Stimulated activated CD4-positive, alpha-beta T cell treated with anti-CD3 and anti-CD28 coated beads, Interleukin-2, amount 100 ng/mL, for 24 hours (primary cell): ENCODE measurements around the gene RAB9A.
"Not testable (repeated sequence)": the region's sequence is repeated elsewhere in the genome, so short reads cannot be mapped to it uniquely, and the experiment has no call there.

Experiments used
- DNase-seq, 2 donors: peaks; one replicate each; pipeline ENCODE4 v3.0.0-alpha.2; 2020

Gene RAB9A, protein sequence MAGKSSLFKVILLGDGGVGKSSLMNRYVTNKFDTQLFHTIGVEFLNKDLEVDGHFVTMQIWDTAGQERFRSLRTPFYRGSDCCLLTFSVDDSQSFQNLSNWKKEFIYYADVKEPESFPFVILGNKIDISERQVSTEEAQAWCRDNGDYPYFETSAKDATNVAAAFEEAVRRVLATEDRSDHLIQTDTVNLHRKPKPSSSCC

GRCh38 chrX:13688958-13689740, at the start of gene RAB9A:
TSS of gene RAB9A (plus strand) at chrX:13689128. CDS start at chrX:13708747, 19,619 bp downstream.
- peak; percentile 83 to 88 for DNase-seq

DNA sequence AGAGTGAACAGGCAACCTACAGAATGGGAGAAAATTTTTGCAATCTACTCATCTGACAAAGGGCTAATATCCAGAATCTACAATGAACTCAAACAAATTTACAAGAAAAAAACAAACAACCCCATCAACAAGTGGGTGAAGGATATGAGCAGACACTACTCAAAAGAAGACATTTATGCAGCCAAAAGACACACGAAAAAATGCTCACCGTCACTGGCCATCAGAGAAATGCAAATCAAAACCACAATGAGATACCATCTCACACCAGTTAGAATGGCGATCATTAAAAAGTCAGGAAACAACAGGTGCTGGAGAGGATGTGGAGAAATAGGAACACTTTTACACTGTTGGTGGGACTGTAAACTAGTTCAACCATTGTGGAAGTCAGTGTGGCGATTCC, 47.2 kb upstream of the RAB9A start:
- DNase-seq: not testable (repeated sequence)

DNA sequence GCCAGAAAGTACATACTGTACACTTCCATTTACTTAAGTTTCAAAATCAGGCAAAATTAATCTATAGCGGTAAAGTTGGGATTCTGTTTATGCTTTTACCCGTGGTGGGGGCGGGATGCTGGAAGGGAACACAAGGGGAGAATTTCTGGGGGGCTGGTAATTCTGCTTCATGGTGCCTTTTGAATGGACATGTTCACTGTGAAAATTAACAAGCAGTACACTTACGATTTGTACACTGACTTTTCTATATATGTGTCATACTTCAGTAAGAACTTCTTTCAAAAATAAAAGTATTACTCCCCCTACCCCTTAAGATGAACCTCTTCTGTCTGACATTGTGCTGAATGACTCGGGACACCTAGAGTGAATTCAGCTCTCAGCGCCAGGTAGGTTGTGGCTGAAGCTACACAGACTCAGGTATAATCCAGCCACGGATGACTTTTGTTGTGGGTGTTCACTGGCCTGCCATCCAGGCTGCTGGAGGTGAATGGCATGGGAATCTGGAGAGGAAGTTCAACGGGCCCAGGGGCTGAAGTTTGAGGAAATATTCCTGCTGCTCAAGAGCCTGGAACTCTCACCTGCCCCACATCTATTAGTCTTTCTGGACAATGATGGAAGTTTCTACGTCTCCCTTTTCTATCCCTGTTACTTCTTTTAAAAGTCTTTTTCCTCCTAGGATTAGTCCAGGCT, 43.3 kb upstream of the RAB9A start:
- no peak for DNase-seq

- peak; percentile 33 to 38 for DNase-seq
These were observed 42.8 kb upstream of the RAB9A start for GRCh38 chrX:13646154-13646549.

GRCh38 chrX:13647709-13648212, 41.2 kb upstream of the RAB9A start:
- DNase-seq: peak; percentile 64 to 67

DNA sequence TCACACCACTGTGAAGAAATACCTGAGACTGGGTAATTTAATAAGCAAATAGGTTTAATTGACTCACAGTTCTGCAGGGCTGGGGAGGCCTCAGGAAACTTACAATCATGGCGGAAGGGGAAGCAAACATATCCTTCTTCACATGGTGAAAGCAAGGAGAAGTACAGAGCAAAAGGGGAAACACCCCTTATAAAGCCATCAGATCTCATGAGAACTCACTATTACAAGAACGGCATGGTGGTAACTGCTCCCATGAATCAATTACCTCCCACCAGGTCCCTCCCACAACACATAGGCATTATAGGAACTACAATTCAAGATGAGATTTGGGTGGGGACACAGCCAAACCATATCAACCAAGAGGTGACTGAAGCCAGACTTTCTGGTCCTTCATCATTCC, 40.6 kb upstream of the RAB9A start:
- not testable (repeated sequence) for DNase-seq

- DNase-seq: no peak
These were observed 39.1 kb upstream of the RAB9A start for GRCh38 chrX:13649838-13650237.

DNA sequence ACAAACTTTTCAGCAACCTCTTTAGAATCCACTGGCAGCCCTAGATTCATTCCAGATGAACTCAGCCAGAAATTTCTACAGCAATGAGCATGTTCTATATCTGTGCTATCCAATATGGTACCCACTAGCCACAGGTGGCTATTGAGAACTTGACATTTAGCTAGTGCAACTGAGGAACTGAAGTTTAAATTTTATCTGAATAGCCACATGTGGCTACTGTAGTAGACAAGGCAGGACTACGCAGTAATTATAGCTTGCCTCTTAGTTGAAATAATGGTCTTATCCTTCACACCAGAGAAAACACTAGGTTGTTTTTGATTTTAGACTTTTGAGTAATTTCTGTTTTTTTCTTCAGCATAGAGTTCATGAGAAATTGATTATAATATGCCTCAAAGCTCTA, 38.6 kb upstream of the RAB9A start:
- no peak for DNase-seq

DNA sequence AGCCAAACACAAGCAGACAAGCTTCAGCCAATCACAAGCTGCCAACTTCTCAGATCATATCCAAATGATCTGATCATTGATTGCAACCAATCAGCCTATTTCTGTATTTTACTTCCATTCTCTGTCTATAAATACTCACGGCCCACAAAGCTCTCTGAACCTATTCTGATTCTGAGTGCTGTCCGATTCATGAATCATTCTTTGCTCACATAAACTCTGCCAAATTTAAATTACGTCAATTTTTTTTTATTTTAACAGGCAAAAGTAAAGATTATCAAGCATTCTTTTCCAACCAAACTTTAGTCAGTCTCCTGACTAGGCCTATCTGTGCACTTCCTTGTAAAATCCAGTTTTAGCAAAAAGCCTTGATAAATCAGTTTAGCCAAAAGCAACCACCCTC, 37.8 kb upstream of the RAB9A start:
- DNase-seq: no peak

GRCh38 chrX:13652287-13652793, 36.6 kb upstream of the RAB9A start:
- no peak for DNase-seq

DNA sequence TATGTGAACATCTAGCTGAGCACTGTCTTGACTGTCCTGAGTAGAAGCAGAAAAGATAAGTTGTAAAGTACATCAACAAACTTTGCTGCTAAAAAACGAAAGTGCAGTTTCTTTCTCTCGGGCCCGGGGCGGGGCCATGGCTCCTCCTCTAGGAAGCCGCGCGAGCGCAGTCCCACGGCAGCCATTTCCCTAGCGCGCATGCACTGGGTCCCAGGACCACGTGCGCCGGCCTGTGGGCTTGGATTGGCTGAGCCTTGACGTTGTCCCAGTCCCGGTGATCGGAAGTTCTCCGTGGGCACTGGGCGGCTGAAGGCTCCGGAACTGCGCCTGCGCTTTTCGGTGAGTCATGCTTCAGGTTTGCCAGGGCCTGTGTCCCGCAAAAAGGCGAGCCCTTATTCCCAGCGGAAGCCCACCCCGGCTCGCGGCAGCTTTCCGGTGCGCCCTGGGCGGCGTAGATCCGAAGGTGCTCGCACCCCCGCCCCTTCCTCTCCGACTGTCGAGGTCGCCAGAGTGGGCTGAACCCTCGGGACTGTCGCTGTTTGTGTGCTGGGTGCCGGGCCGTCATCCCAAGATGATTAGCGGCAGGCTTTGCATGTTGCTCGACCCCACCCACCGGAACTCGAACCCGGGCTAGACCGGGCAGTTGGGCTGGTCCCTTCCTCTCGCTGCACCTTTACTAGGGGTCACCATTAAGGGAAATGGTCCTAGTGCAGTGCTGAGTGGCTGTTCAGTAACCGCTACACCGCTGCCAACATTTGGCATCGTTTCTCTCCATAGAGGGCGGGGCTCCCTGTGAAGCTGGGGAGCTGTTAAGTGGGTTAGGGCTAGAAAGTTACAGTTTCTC, 35.9 kb upstream of the RAB9A start, which contains the start of gene TCEANC:
TCEANC (plus strand) TSS at position 292 of the 844 bp plus-strand sequence. CDS start 9,368 bp downstream, outside the sequence.
- DNase-seq: peak; percentile 89 to 90

- DNase-seq: no peak
These were observed 34.8 kb upstream of the RAB9A start for GRCh38 chrX:13654116-13654515.

- no peak for DNase-seq
These were observed 33.3 kb upstream of the RAB9A start for GRCh38 chrX:13655674-13656073.

- no peak for DNase-seq
These were observed 30.3 kb upstream of the RAB9A start for GRCh38 chrX:13658602-13659001.

DNA sequence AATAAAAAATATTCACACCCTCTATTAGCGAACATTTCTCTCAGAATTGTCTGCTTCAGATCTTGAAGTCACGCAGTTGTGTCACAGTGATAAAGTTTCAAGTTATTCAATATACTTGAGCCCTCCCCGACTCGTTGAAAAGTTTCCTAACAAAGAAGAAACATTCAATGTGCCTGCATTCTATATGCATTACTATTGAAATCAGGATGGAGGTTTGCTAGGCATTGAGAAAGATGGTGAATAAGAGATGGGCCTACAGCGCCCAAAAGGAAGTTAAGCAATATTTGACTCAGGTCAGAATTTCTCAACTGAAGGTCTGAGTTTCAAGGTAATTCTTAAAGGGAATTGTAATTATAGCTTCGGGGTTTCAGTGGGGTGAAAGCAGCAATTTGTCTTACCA, 29.9 kb upstream of the RAB9A start:
- no peak for DNase-seq

GRCh38 chrX:13661735-13662288, 27.1 kb upstream of the RAB9A start:
- DNase-seq: no peak

GRCh38 chrX:13662355-13662791, 26.6 kb upstream of the RAB9A start:
- no peak for DNase-seq

- DNase-seq: no peak
These were observed 24.9 kb upstream of the RAB9A start for GRCh38 chrX:13664020-13664419.

GRCh38 chrX:13666836-13667235, 22.1 kb upstream of the RAB9A start:
- DNase-seq: no peak

DNA sequence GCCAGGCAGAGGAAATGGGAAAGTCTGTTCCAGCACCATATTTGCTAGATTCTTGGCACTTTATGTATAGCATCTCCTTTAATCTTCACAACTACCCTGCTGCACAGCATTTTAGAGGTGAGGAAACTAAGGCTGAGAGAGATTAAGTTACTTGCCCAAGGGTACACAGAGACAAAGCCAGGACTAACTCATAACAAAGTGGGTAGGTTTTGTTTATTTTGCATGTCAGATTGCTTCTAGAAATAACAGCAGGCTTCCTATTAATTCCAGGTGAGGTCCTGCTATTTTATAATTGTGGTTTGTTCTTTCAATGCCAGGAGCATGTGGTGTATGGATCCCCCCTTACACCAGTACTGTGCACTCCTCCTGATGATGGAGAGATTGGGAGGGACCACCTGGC, 21.0 kb upstream of the RAB9A start:
- DNase-seq: no peak

- peak; percentile 49 to 62 for DNase-seq
These were observed 19.6 kb upstream of the RAB9A start for GRCh38 chrX:13669246-13669737.

DNA sequence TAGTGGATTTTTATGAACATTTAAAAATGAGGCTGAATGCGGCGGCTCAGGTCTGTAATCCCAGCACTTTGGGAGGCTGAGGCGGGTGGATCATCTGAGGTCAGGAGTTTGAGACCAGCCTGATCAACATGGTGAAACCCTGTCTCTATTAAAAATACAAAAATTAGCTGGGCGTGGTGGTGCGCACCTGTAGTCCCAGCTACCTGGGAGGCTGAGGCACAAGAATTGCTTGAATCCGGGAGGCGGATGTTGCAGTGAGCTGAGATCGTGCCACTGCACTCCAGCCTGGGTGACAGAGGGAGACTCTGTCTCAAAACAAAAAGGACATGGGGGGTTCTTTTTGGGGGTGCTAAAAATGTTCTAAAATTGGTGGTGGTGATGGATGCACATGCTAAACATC, 19.2 kb upstream of the RAB9A start:
- not testable (repeated sequence) for DNase-seq
